ENCODE data around the gene KLC1. TPM values are rescaled to one million over a fixed set of nuclear protein-coding genes. Genes with fewer than 3 reads are reported as not detected.

The KLC1 gene
- total and polyA plus RNA-seq, 10 of the 15 experiments (the other 5 are each of a cell fraction or from before 2014, with no cell fraction given) = 5.5 to 137 (median 76.1) TPM

DNA sequence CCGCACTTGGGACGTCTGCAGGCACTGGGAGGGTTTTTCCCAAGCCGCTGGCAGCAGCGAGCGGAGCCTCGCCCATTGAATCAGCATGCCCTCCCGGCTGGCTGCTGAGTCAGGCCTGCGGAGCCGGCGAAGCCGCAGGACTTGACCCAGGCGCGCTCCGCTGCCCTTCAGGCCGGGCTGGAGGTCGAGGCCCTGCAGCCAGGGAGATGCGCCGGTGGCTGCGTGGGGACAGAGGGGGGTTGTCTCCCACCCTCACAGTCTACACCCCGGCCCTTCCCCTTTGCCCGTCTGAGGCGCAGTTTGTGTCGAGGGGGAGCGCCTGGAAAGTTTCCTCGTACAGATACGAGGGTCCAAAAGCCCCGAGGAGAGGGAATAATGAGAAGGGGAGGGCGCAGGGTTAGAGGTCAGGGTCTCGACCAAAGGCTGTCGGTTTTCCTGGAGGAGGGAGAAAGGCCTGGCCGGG lies 759 bp upstream of the KLC1 start:
- in situ Hi-C loops (cut with MboI) = no loop called here
- H3K4me3 ChIP-seq = peak overlapping the region; percentile 96
- peak; percentile 7; the same call in 1 of the 2 replicates for TF ChIP-seq EED (IDR thresholded peaks at IDR 0.05; ENCODE audit: low read depth)
- no peak for TF ChIP-seq SREBF1 (IDR thresholded peaks at IDR 0.05; ENCODE audit: low read length)
- TF ChIP-seq ASH2L (IDR thresholded peaks at IDR 0.05; ENCODE audit: borderline replicate concordance, low read depth) = 0 out of 2 replicates have a peak, but pooled peaks have one; percentile 5
- TF ChIP-seq SMAD1 (IDR thresholded peaks at IDR 0.05; ENCODE audit: low read depth, partially characterized antibody) = no peak
- no peak for TF ChIP-seq LARP7 (IDR thresholded peaks at IDR 0.05)
- TF ChIP-seq ATF7 (IDR thresholded peaks at IDR 0.05; ENCODE audit: low read depth) = no peak
- no peak for TF ChIP-seq ZNF622 (IDR thresholded peaks at IDR 0.05)
- TF ChIP-seq, protein P1, sequence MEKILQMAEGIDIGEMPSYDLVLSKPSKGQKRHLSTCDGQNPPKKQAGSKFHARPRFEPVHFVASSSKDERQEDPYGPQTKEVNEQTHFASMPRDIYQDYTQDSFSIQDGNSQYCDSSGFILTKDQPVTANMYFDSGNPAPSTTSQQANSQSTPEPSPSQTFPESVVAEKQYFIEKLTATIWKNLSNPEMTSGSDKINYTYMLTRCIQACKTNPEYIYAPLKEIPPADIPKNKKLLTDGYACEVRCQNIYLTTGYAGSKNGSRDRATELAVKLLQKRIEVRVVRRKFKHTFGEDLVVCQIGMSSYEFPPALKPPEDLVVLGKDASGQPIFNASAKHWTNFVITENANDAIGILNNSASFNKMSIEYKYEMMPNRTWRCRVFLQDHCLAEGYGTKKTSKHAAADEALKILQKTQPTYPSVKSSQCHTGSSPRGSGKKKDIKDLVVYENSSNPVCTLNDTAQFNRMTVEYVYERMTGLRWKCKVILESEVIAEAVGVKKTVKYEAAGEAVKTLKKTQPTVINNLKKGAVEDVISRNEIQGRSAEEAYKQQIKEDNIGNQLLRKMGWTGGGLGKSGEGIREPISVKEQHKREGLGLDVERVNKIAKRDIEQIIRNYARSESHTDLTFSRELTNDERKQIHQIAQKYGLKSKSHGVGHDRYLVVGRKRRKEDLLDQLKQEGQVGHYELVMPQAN (conservative IDR thresholded peaks at IDR 0.05) = no peak
- peak; percentile 22; the same call in 1 of the 2 replicates for TF ChIP-seq NR2C1 (IDR thresholded peaks at IDR 0.05)
- peak; percentile 94 for TF ChIP-seq BACH1 (IDR thresholded peaks at IDR 0.05; ENCODE audit: borderline replicate concordance)
- no peak for TF ChIP-seq PAX8 (IDR thresholded peaks at IDR 0.05)
- peak; percentile 55; the same call in 1 of the 2 replicates for TF ChIP-seq POLR2AphosphoS5 (IDR thresholded peaks at IDR 0.05; ENCODE audit: low read length)
- peak; percentile 56; the same call in 1 of the 2 replicates for TF ChIP-seq HDGF (IDR thresholded peaks at IDR 0.05)
- TF ChIP-seq JUNB (IDR thresholded peaks at IDR 0.05) = no peak
- TF ChIP-seq, protein P2, sequence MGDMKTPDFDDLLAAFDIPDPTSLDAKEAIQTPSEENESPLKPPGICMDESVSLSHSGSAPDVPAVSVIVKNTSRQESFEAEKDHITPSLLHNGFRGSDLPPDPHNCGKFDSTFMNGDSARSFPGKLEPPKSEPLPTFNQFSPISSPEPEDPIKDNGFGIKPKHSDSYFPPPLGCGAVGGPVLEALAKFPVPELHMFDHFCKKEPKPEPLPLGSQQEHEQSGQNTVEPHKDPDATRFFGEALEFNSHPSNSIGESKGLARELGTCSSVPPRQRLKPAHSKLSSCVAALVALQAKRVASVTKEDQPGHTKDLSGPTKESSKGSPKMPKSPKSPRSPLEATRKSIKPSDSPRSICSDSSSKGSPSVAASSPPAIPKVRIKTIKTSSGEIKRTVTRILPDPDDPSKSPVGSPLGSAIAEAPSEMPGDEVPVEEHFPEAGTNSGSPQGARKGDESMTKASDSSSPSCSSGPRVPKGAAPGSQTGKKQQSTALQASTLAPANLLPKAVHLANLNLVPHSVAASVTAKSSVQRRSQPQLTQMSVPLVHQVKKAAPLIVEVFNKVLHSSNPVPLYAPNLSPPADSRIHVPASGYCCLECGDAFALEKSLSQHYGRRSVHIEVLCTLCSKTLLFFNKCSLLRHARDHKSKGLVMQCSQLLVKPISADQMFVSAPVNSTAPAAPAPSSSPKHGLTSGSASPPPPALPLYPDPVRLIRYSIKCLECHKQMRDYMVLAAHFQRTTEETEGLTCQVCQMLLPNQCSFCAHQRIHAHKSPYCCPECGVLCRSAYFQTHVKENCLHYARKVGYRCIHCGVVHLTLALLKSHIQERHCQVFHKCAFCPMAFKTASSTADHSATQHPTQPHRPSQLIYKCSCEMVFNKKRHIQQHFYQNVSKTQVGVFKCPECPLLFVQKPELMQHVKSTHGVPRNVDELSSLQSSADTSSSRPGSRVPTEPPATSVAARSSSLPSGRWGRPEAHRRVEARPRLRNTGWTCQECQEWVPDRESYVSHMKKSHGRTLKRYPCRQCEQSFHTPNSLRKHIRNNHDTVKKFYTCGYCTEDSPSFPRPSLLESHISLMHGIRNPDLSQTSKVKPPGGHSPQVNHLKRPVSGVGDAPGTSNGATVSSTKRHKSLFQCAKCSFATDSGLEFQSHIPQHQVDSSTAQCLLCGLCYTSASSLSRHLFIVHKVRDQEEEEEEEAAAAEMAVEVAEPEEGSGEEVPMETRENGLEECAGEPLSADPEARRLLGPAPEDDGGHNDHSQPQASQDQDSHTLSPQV (IDR thresholded peaks at IDR 0.05) = no peak
- no peak for TF ChIP-seq SUPT20H (IDR thresholded peaks at IDR 0.05; ENCODE audit: borderline replicate concordance, control insufficient read depth, low read depth, low read length)

More for the DNA sequence above, 759 bp upstream of the KLC1 start:
- BruUV-seq (replicated peaks) = no TSS peak
- ChIA-PET CTCF (no interaction called here), RAD21 (ENCODE audit: unreplicated experiment) (interaction anchor here (1.3 kb wide), 1 partner anchor 52 kb away, joined by 3 read pairs; no protein-coding TSS in a partner anchor), POLR2A (interaction anchor here (0.6 to 2.1 kb wide), 2 partner anchors 87 to 364 kb away, joined by 3 to 5 read pairs; partner anchors contain the start of gene XRCC3), SMC1A (ENCODE audit: uncharacterized antibody, unreplicated experiment) (interaction anchor here (1.0 kb wide), 1 partner anchor 164 kb away, joined by 3 read pairs; no protein-coding TSS in a partner anchor)
- Histone ChIP-seq H3K27me3 (replicated peaks in 1 of 2; ENCODE audit: control insufficient read depth in 2 of 2, insufficient read depth in 2 of 2, low read length in 1 of 2) (no peaks in the 10 kb centered on the region), H3K4me1 (ENCODE audit: control insufficient read depth, insufficient read depth, low read length) (peaks cover 32% of the 10 kb centered on the region), H2AFZ (ENCODE audit: control insufficient read depth, low read depth, low read length) (peak overlapping the region; percentile 92), H3K9ac (ENCODE audit: control insufficient read depth, insufficient read depth, low read length) (peak overlapping the region; percentile 90), H3K4me2 (ENCODE audit: control insufficient read depth, insufficient read depth) (peak overlapping the region; percentile 96), H4K20me1 (ENCODE audit: control insufficient read depth, insufficient read depth) (peaks cover 4% of the 10 kb centered on the region; the same call in 1 of the 2 replicates), H3K27ac (ENCODE audit: control insufficient read depth, insufficient read depth) (peak overlapping the region; percentile 60), H3K79me2 (ENCODE audit: control insufficient read depth, insufficient read depth, low read length) (peaks cover 38% of the 10 kb centered on the region), H3K9me3 (replicated peaks; ENCODE audit: control insufficient read depth, insufficient read depth, low read length) (no peaks in the 10 kb centered on the region), H3K36me3 (ENCODE audit: control insufficient read depth in 2 of 2, insufficient read depth in 2 of 2, low read length in 1 of 2) (no peaks in the 10 kb centered on the region)
- intact Hi-C loops (cut with micrococcal nuclease; ENCODE audit: unreplicated experiment) = no loop called here
- WGBS (ENCODE audit: insufficient coverage, insufficient replicate concordance, low lambda C conversion rate, missing lambda C conversion rate) = 1% methylated on average over 28 of the region's 31 CpGs
- ATAC-seq = peak; percentile 55
- no peak for DNase-seq (ENCODE audit: low read depth, low spot score)
- no peak for FAIRE-seq

Measured in GM12878 (cell line).